ENCODE results near the gene CATSPERD. TPM values are rescaled to one million over a fixed set of nuclear protein-coding genes. Genes with fewer than 3 reads are reported as not detected.

CATSPERD gene
- total and polyA plus RNA-seq, 8 donors = 0.31 to 2.7 (median 1.2) TPM; not detected in 2

DNA sequence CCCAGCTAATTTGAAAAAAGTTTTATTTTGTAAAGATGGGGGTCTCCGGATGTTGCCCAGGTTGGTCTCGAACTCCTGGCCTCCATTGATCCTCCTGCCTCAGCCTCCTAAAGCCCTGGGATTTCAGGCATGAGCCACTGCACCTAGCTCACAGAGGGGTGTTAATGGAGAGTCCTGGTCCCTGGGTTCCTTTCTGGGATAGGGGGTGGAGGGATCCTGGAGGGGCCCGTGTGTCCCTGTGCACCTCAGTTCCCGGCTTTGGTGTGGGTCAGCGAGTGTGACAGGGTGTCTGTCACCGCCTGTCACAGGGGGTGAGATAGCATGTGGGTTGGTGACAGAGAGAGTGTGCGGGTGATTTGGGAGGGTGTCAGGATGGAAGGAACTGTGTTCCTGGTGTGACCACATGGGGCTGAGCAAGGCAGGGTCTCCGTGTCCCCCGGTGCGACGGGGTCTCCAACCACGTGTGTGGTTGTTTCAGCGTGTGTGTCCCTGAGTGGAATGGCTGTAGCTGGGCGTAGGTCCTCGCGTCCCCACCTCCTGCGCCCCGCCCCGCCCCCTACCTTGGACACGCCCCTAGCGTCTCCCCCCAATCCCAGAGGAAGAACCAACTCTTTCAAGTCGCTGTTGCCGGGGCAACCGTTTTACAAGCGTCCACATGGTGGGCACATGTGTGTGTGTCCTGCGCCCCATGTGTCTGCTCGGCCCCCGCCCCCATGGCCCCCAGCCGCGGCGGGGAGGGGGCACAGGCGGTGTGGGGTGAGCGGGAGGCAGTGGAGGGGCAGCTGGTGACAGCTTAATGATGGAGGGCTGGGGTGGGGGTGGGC lies 81.6 kb downstream of the CATSPERD start:
- intact Hi-C loops (cut with DNase I) = no loop called here
- peak in 1 of 4 donors; percentile 58 for DNase-seq

DNA sequence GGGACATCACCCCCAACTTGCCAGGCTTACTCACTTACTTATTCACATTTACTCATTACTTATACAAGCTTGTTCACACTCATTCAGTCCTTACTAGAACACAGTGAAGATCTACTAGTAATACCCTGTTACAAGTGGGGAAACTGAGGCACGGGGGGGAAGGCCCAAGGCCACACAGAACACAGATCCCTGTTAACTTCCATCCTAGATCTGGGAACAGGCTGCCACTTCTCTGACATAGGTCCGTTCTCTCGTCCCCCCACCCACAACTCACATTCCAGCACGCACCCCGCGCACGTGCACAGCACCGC lies 83.0 kb downstream of the CATSPERD start:
- ATAC-seq = no peak
- Histone ChIP-seq H3K4me1 (peaks cover 10 to 28% of the 10 kb centered on the region in 2 donors), H3K36me3 (no peaks in the 10 kb centered on the region), H3K27me3 (peaks cover 13 to 85% of the 10 kb centered on the region in 2 donors), H3K4me3 (peak overlapping the region in 1 of 2 donors; percentile 22), H3K9me3 (no peaks in the 10 kb centered on the region), H3K27ac (no peak overlapping the region)
- intact Hi-C loops (cut with DNase I) = no loop called here
- TF ChIP-seq, protein P1, sequence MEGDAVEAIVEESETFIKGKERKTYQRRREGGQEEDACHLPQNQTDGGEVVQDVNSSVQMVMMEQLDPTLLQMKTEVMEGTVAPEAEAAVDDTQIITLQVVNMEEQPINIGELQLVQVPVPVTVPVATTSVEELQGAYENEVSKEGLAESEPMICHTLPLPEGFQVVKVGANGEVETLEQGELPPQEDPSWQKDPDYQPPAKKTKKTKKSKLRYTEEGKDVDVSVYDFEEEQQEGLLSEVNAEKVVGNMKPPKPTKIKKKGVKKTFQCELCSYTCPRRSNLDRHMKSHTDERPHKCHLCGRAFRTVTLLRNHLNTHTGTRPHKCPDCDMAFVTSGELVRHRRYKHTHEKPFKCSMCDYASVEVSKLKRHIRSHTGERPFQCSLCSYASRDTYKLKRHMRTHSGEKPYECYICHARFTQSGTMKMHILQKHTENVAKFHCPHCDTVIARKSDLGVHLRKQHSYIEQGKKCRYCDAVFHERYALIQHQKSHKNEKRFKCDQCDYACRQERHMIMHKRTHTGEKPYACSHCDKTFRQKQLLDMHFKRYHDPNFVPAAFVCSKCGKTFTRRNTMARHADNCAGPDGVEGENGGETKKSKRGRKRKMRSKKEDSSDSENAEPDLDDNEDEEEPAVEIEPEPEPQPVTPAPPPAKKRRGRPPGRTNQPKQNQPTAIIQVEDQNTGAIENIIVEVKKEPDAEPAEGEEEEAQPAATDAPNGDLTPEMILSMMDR (IDR thresholded peaks at IDR 0.05) = no peak
- no peak for DNase-seq

More for the DNA sequence above, 81.6 kb downstream of the CATSPERD start:
- H3K4me3 ChIP-seq = no peak overlapping the region
- no peaks in the 10 kb centered on the region for H3K9me3 ChIP-seq
- peaks cover 13 to 91% of the 10 kb centered on the region in 2 donors for H3K27me3 ChIP-seq
- TF ChIP-seq, protein P1 (IDR thresholded peaks at IDR 0.05) = no peak
- no peaks in the 10 kb centered on the region for H3K36me3 ChIP-seq
- no peak for ATAC-seq
- no peak overlapping the region for H3K27ac ChIP-seq
- H3K4me1 ChIP-seq = peaks cover 10 to 28% of the 10 kb centered on the region in 2 donors

DNA sequence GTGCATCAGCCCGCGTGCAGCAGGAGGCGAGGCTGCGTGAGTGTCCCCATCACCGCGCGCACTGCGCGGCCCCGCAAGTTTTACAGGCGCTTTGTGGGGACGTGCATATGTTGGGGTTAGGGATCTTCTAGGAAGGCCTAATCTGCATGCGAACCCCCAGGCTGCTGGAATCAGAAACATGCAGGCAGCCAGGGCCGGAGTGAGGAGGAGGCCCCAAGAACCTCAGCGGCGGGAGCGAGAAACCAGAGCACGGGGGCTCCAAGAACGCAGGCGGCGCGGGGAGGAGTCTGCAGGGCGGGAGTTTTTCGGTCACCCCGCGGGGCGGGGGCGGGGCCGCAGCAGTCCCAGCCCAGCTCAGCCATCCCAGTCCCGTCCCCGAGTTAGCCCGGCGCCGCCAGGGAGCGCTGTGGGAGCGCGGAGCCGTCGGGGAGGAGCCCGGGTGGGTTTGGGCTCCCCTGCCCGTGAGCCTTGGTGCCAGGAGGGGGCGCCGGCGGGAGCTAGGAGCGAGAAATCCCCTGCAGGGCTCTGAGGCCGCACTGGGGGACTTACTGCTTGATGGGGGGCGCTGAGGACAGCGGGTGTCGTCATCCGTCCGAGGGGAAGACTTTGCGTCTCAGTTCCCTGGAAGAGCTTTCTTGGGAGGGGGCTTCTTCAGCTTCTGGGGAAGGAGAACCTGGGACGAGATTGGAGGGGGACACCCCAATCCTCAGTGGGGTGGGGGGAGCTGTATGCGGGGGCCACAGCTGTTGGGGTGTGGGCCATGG lies 83.5 kb downstream of the CATSPERD start:
- Histone ChIP-seq H3K4me1 (peaks cover 10 to 28% of the 10 kb centered on the region in 2 donors), H3K4me3 (peak overlapping the region in 1 of 2 donors; percentile 22), H3K36me3 (no peaks in the 10 kb centered on the region), H3K9me3 (no peaks in the 10 kb centered on the region), H3K27me3 (peaks cover 13 to 79% of the 10 kb centered on the region in 2 donors), H3K27ac (no peak overlapping the region)
- ATAC-seq = peak; percentile 97
- intact Hi-C loops (cut with DNase I) = no loop called here
- TF ChIP-seq, protein P1 (IDR thresholded peaks at IDR 0.05) = peak; percentile 80 to 89
- peak; percentile 77 to 97 (median 90) for DNase-seq

DNA sequence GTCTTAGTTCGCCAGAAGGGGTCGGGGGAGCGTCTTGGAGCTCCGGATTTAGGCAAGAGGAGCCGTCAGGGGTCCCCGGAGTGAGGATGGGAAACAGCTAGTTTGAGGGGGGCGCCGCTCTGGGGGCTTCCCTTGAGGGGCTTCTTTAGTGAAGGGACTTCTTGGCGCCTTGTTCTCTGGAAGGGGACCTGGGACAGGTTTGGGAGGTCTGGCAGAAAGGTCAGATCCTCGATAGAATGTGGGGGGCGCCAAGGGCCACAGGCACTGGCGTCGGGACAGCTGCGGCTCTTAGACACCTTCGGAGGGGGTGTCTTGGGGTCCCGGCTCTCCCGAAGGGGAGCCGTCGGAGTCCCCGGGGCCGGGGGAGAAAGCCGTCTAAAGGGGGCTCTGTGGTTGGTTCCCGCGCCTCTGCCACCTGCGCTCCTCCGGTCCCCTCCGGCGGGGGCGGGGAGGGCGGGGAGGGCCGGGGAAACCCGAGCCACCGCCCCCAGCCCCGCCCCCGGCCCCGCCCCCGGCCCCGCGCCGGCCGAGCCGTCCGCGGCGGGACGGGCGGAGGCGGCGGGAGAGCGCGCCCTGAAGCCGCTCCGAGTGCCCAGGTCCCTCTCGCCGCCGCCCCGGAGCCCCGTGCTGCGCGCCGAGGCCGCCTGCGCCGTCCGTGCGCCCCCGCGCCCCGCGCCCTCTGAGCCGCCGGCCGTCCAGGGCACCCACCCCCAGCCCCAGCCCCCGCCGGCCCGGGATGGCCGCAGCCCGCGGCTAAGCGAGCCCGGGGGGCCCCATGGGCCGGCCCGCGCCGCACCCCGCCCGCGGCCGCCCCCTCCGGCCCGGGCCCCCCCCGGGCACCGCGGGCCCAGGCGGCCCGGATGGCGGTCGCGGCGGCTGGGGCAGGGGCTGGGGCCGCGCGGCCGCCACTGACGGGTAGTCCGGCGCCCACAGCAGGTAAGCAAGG lies 84.4 kb downstream of the CATSPERD start, which contains the start of gene NRTN:
NRTN (plus strand) TSS at position 552 of the 946 bp plus-strand sequence. CDS start 19,099 bp downstream, outside the sequence.
- DNase-seq (peak in 1 of 4 donors; percentile 78), ATAC-seq (peak; percentile 67)
- H3K27ac ChIP-seq = no peak within 1 kb of the TSS
- peak within 1 kb of the TSS; percentile 15 to 28 for H3K4me3 ChIP-seq
- peaks cover 10 to 28% of the 10 kb centered on the region in 2 donors for H3K4me1 ChIP-seq
- TF ChIP-seq, protein P1 (IDR thresholded peaks at IDR 0.05) = no peak
- no peaks in the 10 kb centered on the region for H3K9me3 ChIP-seq
- no peaks in the 10 kb centered on the region for H3K36me3 ChIP-seq
- peaks cover 13 to 71% of the 10 kb centered on the region in 2 donors for H3K27me3 ChIP-seq
- intact Hi-C loops (cut with DNase I) = loop anchor here in 1 of 2 donors (5.0 kb wide), 1 partner anchor 88 kb away; no protein-coding TSS in a partner anchor

All from left lung (tissue), 10 donors.